H1 (cell line): Measurements from ENCODE around the gene GALNT13. TPM values are rescaled to one million over a fixed set of nuclear protein-coding genes. Genes with fewer than 3 reads are reported as not detected.

Source experiments
- ATF3 ChIP-seq: IDR thresholded peaks from 2 replicates; pipeline ENCODE4 v1.6.1; 2011; ENCODE audit warnings: low read depth, mild to moderate bottlenecking, low read length; ENCODE audit not compliant: insufficient read depth
- BRCA1 ChIP-seq: IDR thresholded peaks from 2 replicates; pipeline ENCODE4 v1.6.1; 2012; ENCODE audit warnings: low read depth, low read length, improper control_type of control experiment
- FOSL1 ChIP-seq: IDR thresholded peaks from 2 replicates; pipeline ENCODE4 v1.6.1; 2011; ENCODE audit warnings: mild to moderate bottlenecking, low read depth, low read length, moderate library complexity; ENCODE audit not compliant: insufficient read depth
- MAFK ChIP-seq: IDR thresholded peaks from 2 replicates; pipeline ENCODE4 v1.6.1; 2012; ENCODE audit warnings: low read depth, mild to moderate bottlenecking, improper control_type of control experiment, low read length
- NRF1 ChIP-seq: IDR thresholded peaks from 2 replicates; pipeline ENCODE4 v1.6.1; 2011; ENCODE audit warnings: mild to moderate bottlenecking, low read depth, low read length, improper control_type of control experiment
- PHF8 ChIP-seq: fragments of 200-600 bp; sonication (generic); conservative IDR thresholded peaks from 2 replicates; pipeline ENCODE4 v1.7.1; 2012; ENCODE audit warnings: low read depth, mild to moderate bottlenecking, inconsistent platforms, low read length, moderate library complexity
- SP4 ChIP-seq: IDR thresholded peaks from 2 replicates; pipeline ENCODE4 v1.6.1; 2012; ENCODE audit warnings: low read length, inconsistent platforms
- TAF1 ChIP-seq: IDR thresholded peaks from 2 replicates; pipeline ENCODE4 v1.6.1; 2011; ENCODE audit warnings: mild to moderate bottlenecking, low read depth, low read length
- TEAD4 ChIP-seq: IDR thresholded peaks from 2 replicates; pipeline ENCODE4 v1.6.1; 2012; ENCODE audit warnings: low read depth, low read length, inconsistent platforms, mixed read lengths
- polyA plus RNA-seq, 7 experiments: library from polyadenylated mRNA; depleted of rRNA in 3 of 7; stranded (reverse) in 5 of 7; unstranded in 2 of 7; fragments of >200 nt in 5 of 7; fragments of 200-250 nt in 2 of 7; gene quantifications; 1 replicate in 5 of 7; 2 replicates in 1 of 7; 4 replicates in 1 of 7; pipeline versions ENCODE4 v1.2.1 to v1.2.3, GENCODE V29; 2011 to 2013; ENCODE audit warnings: missing spikeins in 2 of 7, mixed read lengths in 2 of 7
- total RNA-seq: library from RNA; stranded (reverse); fragmentation: NEBNext Ultra II Directional; extraction: Animal tissue kit (Norgen Biotek cat#: 25700); gene quantifications from 2 replicates; pipeline ENCODE4 v1.2.1, GENCODE V29; 2021
- TF ChIP-seq, protein P1 (sequence below): fragments of 300-600 bp; sonication (generic); IDR thresholded peaks from 2 replicates; pipeline ENCODE4 v1.7.1; 2012; ENCODE audit warnings: low read length, moderate library complexity, mild to moderate bottlenecking, inconsistent platforms; ENCODE audit not compliant: insufficient replicate concordance

Gene GALNT13
- total and polyA plus RNA-seq, 2 of the 8 experiments (the other 6 are each of a cell fraction or from before 2014, with no cell fraction given), result 3.2 to 9.6 TPM

DNA sequence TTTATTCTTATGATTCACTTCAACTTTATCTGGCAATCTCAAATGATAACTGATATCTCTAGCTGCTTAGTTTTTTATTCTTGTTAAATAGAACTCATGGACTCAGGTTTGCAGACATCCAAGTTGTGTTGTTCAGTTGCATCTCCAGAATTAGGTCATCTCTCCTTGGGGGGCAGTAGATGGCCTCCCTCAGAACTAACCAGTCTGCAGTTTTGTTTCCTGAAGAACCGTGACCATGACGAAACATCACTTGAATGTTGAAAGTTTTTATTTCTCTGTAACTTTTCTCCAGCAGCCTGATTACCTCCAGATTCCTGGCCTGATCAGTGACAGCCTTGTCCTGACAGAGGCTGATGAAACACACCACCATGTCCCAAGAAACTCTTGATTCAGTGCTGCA lies 321.5 kb downstream of the GALNT13 start (continued):
- TF ChIP-seq, protein P1, sequence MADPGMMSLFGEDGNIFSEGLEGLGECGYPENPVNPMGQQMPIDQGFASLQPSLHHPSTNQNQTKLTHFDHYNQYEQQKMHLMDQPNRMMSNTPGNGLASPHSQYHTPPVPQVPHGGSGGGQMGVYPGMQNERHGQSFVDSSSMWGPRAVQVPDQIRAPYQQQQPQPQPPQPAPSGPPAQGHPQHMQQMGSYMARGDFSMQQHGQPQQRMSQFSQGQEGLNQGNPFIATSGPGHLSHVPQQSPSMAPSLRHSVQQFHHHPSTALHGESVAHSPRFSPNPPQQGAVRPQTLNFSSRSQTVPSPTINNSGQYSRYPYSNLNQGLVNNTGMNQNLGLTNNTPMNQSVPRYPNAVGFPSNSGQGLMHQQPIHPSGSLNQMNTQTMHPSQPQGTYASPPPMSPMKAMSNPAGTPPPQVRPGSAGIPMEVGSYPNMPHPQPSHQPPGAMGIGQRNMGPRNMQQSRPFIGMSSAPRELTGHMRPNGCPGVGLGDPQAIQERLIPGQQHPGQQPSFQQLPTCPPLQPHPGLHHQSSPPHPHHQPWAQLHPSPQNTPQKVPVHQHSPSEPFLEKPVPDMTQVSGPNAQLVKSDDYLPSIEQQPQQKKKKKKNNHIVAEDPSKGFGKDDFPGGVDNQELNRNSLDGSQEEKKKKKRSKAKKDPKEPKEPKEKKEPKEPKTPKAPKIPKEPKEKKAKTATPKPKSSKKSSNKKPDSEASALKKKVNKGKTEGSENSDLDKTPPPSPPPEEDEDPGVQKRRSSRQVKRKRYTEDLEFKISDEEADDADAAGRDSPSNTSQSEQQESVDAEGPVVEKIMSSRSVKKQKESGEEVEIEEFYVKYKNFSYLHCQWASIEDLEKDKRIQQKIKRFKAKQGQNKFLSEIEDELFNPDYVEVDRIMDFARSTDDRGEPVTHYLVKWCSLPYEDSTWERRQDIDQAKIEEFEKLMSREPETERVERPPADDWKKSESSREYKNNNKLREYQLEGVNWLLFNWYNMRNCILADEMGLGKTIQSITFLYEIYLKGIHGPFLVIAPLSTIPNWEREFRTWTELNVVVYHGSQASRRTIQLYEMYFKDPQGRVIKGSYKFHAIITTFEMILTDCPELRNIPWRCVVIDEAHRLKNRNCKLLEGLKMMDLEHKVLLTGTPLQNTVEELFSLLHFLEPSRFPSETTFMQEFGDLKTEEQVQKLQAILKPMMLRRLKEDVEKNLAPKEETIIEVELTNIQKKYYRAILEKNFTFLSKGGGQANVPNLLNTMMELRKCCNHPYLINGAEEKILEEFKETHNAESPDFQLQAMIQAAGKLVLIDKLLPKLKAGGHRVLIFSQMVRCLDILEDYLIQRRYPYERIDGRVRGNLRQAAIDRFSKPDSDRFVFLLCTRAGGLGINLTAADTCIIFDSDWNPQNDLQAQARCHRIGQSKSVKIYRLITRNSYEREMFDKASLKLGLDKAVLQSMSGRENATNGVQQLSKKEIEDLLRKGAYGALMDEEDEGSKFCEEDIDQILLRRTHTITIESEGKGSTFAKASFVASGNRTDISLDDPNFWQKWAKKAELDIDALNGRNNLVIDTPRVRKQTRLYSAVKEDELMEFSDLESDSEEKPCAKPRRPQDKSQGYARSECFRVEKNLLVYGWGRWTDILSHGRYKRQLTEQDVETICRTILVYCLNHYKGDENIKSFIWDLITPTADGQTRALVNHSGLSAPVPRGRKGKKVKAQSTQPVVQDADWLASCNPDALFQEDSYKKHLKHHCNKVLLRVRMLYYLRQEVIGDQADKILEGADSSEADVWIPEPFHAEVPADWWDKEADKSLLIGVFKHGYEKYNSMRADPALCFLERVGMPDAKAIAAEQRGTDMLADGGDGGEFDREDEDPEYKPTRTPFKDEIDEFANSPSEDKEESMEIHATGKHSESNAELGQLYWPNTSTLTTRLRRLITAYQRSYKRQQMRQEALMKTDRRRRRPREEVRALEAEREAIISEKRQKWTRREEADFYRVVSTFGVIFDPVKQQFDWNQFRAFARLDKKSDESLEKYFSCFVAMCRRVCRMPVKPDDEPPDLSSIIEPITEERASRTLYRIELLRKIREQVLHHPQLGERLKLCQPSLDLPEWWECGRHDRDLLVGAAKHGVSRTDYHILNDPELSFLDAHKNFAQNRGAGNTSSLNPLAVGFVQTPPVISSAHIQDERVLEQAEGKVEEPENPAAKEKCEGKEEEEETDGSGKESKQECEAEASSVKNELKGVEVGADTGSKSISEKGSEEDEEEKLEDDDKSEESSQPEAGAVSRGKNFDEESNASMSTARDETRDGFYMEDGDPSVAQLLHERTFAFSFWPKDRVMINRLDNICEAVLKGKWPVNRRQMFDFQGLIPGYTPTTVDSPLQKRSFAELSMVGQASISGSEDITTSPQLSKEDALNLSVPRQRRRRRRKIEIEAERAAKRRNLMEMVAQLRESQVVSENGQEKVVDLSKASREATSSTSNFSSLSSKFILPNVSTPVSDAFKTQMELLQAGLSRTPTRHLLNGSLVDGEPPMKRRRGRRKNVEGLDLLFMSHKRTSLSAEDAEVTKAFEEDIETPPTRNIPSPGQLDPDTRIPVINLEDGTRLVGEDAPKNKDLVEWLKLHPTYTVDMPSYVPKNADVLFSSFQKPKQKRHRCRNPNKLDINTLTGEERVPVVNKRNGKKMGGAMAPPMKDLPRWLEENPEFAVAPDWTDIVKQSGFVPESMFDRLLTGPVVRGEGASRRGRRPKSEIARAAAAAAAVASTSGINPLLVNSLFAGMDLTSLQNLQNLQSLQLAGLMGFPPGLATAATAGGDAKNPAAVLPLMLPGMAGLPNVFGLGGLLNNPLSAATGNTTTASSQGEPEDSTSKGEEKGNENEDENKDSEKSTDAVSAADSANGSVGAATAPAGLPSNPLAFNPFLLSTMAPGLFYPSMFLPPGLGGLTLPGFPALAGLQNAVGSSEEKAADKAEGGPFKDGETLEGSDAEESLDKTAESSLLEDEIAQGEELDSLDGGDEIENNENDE, result no peak
- TF ChIP-seq ATF3, result no peak
- TF ChIP-seq TAF1, result no peak
- TF ChIP-seq PHF8, result no peak
- no peak for TF ChIP-seq MAFK
- no peak for TF ChIP-seq FOSL1
- no peak for TF ChIP-seq TEAD4
- no peak for TF ChIP-seq NRF1
- TF ChIP-seq SP4, result no peak
- TF ChIP-seq BRCA1, result no peak
- TF ChIP-seq, all 59 proteins: peak for 0
